Measurements from ENCODE around the gene HIF3A.
"Not testable (repeated sequence)": the region's sequence is repeated elsewhere in the genome, so short reads cannot be mapped to it uniquely, and the experiment has no call there.

The HIF3A gene

GRCh38 chr19:46296722-46297461 is at the start of gene HIF3A:
Gene HIF3A (plus strand): TSS chr19:46297042. CDS start chr19:46297077, 35 bp downstream.
- DNase-seq = no peak
- H3K4me3 Mint-ChIP-seq = no peak within 1 kb of the TSS
- peaks cover 2 to 14% of the 10 kb centered on the region in 2 donors for H3K4me1 Mint-ChIP-seq

DNA sequence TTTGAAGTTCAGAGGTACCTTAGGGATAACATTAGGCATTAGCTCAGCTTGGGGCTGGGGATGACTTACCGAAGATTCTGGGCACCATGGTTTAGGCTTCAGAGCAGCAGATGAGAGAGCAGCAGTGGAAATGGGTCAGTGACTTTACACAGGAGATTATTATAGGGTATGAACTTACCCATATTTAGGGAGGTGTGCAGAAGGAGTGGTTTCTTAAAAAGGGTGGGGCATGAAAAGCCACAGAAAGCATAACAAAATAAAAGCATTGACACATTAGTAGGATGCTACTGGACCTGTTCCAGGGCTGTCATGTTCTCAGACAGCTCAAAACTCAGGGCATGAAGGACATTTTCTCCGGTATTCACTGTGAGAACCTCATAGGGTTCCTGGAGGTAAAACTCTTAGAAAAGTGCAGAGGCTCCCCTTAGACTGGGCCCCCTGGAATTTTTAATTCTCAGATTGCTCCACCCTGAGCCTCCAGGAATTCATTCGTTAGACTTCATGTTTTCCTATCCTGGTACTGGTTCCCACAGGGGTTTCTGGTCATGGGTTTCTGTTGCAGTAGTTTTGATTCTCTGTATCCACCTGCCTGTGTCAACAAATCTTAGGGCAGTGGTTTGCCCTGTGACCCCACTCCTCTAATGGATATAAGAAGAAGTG is 46.6 kb upstream of the HIF3A start:
- ATAC-seq (replicated peaks) = no peak
- H3K4me3 Mint-ChIP-seq = no peak overlapping the region
- H3K27ac Mint-ChIP-seq = no peak overlapping the region
- no peaks in the 10 kb centered on the region for H3K9me3 Mint-ChIP-seq
- no peaks in the 10 kb centered on the region for H3K36me3 Mint-ChIP-seq
- no peak for DNase-seq
- no peaks in the 10 kb centered on the region for H3K4me1 Mint-ChIP-seq
- H3K27me3 Mint-ChIP-seq = peaks cover 28 to 49% of the 10 kb centered on the region in 2 donors

More at GRCh38 chr19:46296722-46297461, at the start of gene HIF3A:
- no peak within 1 kb of the TSS for H3K27ac Mint-ChIP-seq
- no peak for ATAC-seq (replicated peaks)
- peaks cover 45 to 64% of the 10 kb centered on the region in 2 donors for H3K27me3 Mint-ChIP-seq
- H3K36me3 Mint-ChIP-seq = no peaks in the 10 kb centered on the region
- H3K9me3 Mint-ChIP-seq = peaks cover 0 to 3% of the 10 kb centered on the region in 2 donors

DNA sequence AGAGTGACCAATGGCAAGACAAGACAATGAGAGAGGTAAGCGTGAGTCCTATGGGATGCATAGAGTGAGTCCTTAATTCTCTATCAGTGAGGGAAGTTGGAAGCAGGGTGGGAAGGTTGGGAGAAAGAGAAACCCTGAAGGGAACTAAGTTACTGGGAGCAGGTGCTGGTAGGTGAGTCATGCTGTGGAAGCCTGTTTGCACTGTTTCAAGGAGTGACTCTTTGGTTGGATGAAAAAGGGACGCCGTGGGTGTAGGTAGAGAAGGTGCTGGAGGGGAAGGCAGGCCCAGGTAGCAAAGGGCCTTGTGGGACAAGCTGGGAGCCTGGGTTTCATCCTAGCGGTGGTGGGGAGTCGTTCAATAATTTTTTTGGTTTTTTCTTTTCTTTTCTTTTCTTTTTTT is 45.4 kb upstream of the HIF3A start:
- Mint-ChIP-seq H3K9me3 (no peaks in the 10 kb centered on the region), H3K4me1 (no peaks in the 10 kb centered on the region), H3K36me3 (no peaks in the 10 kb centered on the region), H3K4me3 (no peak overlapping the region), H3K27ac (no peak overlapping the region), H3K27me3 (peaks cover 18 to 46% of the 10 kb centered on the region in 2 donors)
- no peak for DNase-seq
- ATAC-seq (replicated peaks) = no peak

- Mint-ChIP-seq H3K4me3 (no peak overlapping the region), H3K4me1 (no peaks in the 10 kb centered on the region), H3K27ac (no peak overlapping the region), H3K36me3 (no peaks in the 10 kb centered on the region), H3K27me3 (peaks cover 18 to 39% of the 10 kb centered on the region in 2 donors), H3K9me3 (no peaks in the 10 kb centered on the region)
- ATAC-seq (replicated peaks) (no peak), DNase-seq (no peak)
Measured at GRCh38 chr19:46254776-46255175, 42.1 kb upstream of the HIF3A start.

- no peaks in the 10 kb centered on the region for H3K4me1 Mint-ChIP-seq
Measured at GRCh38 chr19:46256855-46257254, 40.0 kb upstream of the HIF3A start.

DNA sequence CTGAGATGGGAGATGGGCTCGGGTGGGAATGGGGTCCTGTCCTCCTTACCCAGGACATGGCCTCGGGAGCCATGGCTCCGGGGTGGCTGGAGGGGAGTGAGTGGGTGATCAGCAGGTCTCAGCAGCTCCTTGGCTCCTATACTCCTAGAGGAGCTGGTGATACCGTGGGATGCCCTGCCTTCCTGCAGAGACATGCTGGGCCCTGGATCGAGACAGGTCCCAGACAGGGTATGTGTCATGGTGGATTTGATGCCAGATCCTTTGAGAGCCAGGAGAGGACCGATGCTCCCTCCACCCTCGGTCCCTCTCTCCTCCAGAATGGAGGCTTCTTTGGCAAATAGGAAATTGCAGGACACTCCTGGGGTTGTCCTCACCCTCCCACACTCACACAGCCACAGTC is 35.3 kb upstream of the HIF3A start:
- not testable (repeated sequence) for H3K4me1 Mint-ChIP-seq; DNase-seq; H3K27ac Mint-ChIP-seq; ATAC-seq (replicated peaks); H3K9me3 Mint-ChIP-seq; H3K4me3 Mint-ChIP-seq; H3K36me3 Mint-ChIP-seq
- peaks cover 29 to 68% of the 10 kb centered on the region in 2 donors for H3K27me3 Mint-ChIP-seq

More at GRCh38 chr19:46256855-46257254, 40.0 kb upstream of the HIF3A start:
- Mint-ChIP-seq H3K27ac (no peak overlapping the region), H3K9me3 (no peaks in the 10 kb centered on the region), H3K4me3 (no peak overlapping the region), H3K36me3 (no peaks in the 10 kb centered on the region), H3K27me3 (peaks cover 26 to 43% of the 10 kb centered on the region in 2 donors)
- ATAC-seq (replicated peaks) (no peak), DNase-seq (no peak)

DNA sequence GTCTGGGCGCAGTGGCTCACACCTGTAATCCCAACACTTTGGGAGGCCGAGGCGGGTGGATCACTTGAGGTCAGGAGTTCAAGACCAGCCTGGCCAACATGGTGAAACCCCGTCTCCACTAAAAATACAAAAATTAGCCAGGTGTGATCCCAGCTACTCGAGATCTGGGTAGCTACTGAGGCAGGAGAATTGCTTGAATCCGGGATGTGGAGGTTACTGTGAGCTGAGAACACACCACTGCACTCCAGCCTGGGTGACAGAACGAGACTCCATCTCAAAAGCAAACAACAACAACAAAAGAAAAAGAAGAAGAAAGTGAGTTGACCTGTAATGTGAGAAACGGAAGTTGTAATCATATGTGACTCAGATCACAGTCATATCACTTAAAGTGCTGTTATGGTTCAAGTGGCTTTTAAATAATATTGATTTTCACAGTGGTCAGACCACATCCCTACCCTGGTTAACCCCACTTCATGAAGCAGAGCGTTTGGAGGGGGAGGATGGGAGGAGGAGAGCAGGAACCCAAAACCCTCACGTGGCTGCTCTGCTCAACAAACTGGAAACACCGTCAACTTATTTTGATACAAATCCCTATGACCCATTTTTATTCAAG is 34.1 kb upstream of the HIF3A start:
- DNase-seq (peak; percentile 51), ATAC-seq (replicated peaks) (peak; percentile 94 to 95)
- not testable (repeated sequence) for H3K4me1 Mint-ChIP-seq, H3K9me3 Mint-ChIP-seq, H3K36me3 Mint-ChIP-seq, H3K4me3 Mint-ChIP-seq
- H3K27me3 Mint-ChIP-seq = peaks cover 30 to 71% of the 10 kb centered on the region in 2 donors
- peak overlapping the region; percentile 72 for H3K27ac Mint-ChIP-seq

DNA sequence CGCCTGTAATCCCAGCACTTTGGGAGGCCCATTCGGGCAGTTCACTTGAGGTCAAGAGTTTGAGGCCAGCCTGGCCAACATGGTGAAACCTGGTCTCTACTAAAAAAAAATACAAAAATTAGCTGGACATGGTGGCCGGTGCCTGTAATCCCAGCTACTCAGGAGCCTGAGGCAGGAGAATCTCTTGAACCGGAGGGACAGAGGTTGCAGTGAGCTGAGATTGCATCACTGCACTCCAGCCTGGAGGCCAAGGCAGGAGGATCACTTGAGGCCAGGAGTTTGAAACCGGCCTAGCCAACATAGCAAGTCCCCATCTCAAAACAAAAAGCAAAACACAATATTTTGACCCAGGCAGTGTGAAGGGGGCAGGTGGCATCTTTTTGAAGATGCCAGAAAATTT is 32.0 kb upstream of the HIF3A start:
- not testable (repeated sequence) for ATAC-seq (replicated peaks); DNase-seq; H3K4me3 Mint-ChIP-seq; H3K4me1 Mint-ChIP-seq; H3K36me3 Mint-ChIP-seq; H3K27ac Mint-ChIP-seq; H3K9me3 Mint-ChIP-seq
- H3K27me3 Mint-ChIP-seq = peaks cover 31 to 66% of the 10 kb centered on the region in 2 donors

- Mint-ChIP-seq H3K4me1 (peaks cover 8% of the 10 kb centered on the region in 2 donors), H3K27me3 (peaks cover 27 to 62% of the 10 kb centered on the region in 2 donors), H3K36me3 (no peaks in the 10 kb centered on the region), H3K27ac (no peak overlapping the region), H3K9me3 (no peaks in the 10 kb centered on the region), H3K4me3 (no peak overlapping the region)
- ATAC-seq (replicated peaks) (peak; percentile 75), DNase-seq (peak; percentile 63)
Measured at GRCh38 chr19:46265217-46265828, 31.5 kb upstream of the HIF3A start.

- DNase-seq = no peak
- ATAC-seq (replicated peaks) = no peak
- Mint-ChIP-seq H3K4me3 (no peak overlapping the region), H3K4me1 (no peaks in the 10 kb centered on the region), H3K27ac (no peak overlapping the region), H3K9me3 (no peaks in the 10 kb centered on the region), H3K36me3 (no peaks in the 10 kb centered on the region), H3K27me3 (peaks cover 26 to 50% of the 10 kb centered on the region in 2 donors)
Measured at GRCh38 chr19:46269101-46269500, 27.7 kb upstream of the HIF3A start.

DNA sequence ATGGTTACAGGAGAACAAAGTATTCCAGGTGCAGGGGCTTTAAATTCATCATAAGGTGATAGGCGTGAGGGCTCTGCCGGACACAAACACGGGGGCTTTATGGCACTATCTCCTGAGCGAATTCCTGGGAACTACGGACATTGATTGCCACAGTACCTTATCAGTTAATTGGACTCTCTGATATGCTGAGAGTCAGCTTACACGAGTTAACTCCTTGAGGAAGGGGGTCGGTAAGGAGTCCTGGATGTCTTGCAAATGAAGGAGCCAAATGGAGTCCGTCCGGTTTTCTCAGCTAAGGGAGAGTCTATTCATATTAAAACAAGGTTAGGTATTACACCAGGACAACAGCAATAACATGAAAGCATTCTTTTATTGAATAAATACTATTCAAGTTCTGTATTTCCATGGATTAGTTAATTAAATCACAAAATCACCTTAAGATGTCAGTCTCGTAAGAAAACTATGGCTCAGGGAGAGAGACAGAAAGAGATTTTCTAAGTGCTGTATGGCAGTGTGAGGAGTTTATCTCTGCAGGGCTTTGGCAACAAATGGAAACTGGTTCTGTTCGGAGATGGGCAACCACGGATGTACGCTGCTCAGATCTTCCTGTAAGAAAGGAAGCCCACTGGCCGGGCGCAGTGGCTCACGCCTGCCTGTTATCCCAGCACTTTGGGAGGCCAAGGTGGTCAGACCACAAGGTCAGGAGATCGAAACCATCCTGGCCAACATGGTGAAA is 26.2 kb upstream of the HIF3A start:
- ATAC-seq (replicated peaks) (peak in 1 of 2 donors; percentile 14), DNase-seq (no peak)
- Mint-ChIP-seq H3K27me3 (peaks cover 26 to 38% of the 10 kb centered on the region in 2 donors), H3K4me1 (no peaks in the 10 kb centered on the region), H3K36me3 (no peaks in the 10 kb centered on the region), H3K27ac (no peak overlapping the region), H3K9me3 (no peaks in the 10 kb centered on the region), H3K4me3 (no peak overlapping the region)

GRCh38 chr19:46271481-46272197 is 25.2 kb upstream of the HIF3A start:
- DNase-seq (no peak), ATAC-seq (replicated peaks) (peak in 1 of 2 donors; percentile 79)
- no peaks in the 10 kb centered on the region for H3K4me1 Mint-ChIP-seq
- no peaks in the 10 kb centered on the region for H3K9me3 Mint-ChIP-seq
- H3K36me3 Mint-ChIP-seq = no peaks in the 10 kb centered on the region
- no peak overlapping the region for H3K27ac Mint-ChIP-seq
- peaks cover 21 to 31% of the 10 kb centered on the region in 2 donors for H3K27me3 Mint-ChIP-seq
- H3K4me3 Mint-ChIP-seq = no peak overlapping the region

DNA sequence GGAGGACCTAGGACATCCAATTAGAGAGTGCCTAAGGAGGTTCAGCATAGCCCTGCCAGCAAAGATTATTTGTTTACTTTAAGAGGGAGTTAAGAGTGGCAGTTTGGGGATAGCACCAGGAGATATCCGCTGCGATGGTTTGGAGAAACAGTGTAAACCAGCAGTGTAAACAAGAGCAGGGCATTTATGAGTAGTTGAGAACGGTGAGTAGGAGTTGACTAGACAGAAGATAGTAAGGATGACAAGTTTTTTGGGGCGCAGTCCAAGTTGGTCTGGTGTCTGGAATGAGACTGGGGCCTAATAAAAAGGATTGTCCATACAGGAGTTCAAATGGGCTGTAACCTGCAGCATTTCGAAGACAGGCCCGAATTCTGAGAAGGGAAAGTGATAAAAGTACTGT is 22.9 kb upstream of the HIF3A start:
- not testable (repeated sequence) for ATAC-seq (replicated peaks); H3K4me1 Mint-ChIP-seq; H3K27ac Mint-ChIP-seq; DNase-seq; H3K9me3 Mint-ChIP-seq; H3K36me3 Mint-ChIP-seq; H3K4me3 Mint-ChIP-seq
- H3K27me3 Mint-ChIP-seq = peaks cover 27 to 36% of the 10 kb centered on the region in 2 donors
